B cell (primary cell): ENCODE data around the gene ELAVL4. TPM values are rescaled to one million over a fixed set of nuclear protein-coding genes. Genes with fewer than 3 reads are reported as not detected.

ENCODE experiments used
- ATAC-seq: fragments of 200-7000 bp; cut with Tn5 transposase; one replicate; pipeline ENCODE4 v1.10.0; 2021; ENCODE audit warnings: low read depth, mild to moderate bottlenecking, moderate number of reproducible peaks, moderate library complexity
- CTCF ChIA-PET: fragments of 350-600 bp; sonication (Branson Sonifier 250); formaldehyde crosslinking; loops from one replicate; lab custom pipeline; 2021; ENCODE audit warnings: antibody characterized with exemption, inconsistent platforms; lab: Charles Lee
- POLR2A ChIA-PET: fragments of 350-600 bp; sonication (Branson Sonifier 250); formaldehyde crosslinking; loops from one replicate; lab custom pipeline; 2021; ENCODE audit warnings: antibody characterized with exemption; lab: Charles Lee
- DNase-seq: peaks from one replicate; pipeline ENCODE4 v3.0.0; 2013
- H2AFZ ChIP-seq: 2 replicates; pipeline ENCODE4 v1.6.1; 2012; ENCODE audit warnings: mild to moderate bottlenecking, low read depth, low read length; ENCODE audit not compliant: insufficient read depth, poor library complexity, severe bottlenecking
- H3K27ac ChIP-seq, 2 donors: 1 replicate in 1 of 2; 2 replicates in 1 of 2; pipeline ENCODE4 v1.5.1; 2012 to 2013; ENCODE audit warnings: low read length in 2 of 2, mild to moderate bottlenecking in 2 of 2, moderate library complexity in 1 of 2
- H3K27me3 ChIP-seq, 4 experiments: fragments of 200-600 bp in 1 of 4; sonication (generic) in 1 of 4; replicated peaks in 1 of 4; 1 replicate in 2 of 4; 2 replicates in 2 of 4; pipeline versions ENCODE4 v1.6.1 to v1.7.0; 2013 to 2016; ENCODE audit warnings: low read length in 3 of 4, mild to moderate bottlenecking in 2 of 4, mixed read lengths in 1 of 4, moderate library complexity in 1 of 4; ENCODE audit not compliant: insufficient read depth in 4 of 4, control insufficient read depth in 3 of 4; ENCODE audit errors: control extremely low read depth in 1 of 4
- H3K36me3 ChIP-seq, 2 experiments: replicated peaks in 1 of 2; 1 replicate in 1 of 2; 2 replicates in 1 of 2; pipeline versions ENCODE4 v1.6.1 to v1.7.1; 2013; ENCODE audit warnings: low read length in 1 of 2; ENCODE audit not compliant: insufficient read depth in 2 of 2, control insufficient read depth in 1 of 2; ENCODE audit errors: control extremely low read depth in 1 of 2, extremely low read depth in 1 of 2
- H3K4me1 ChIP-seq, 2 donors: fragments of 200-600 bp in 1 of 2; sonication (generic) in 1 of 2; 1 replicate in 1 of 2; 2 replicates in 1 of 2; pipeline versions ENCODE4 v1.5.1 to v1.6.1; 2013 to 2017; ENCODE audit warnings: low read length in 2 of 2; ENCODE audit not compliant: control insufficient read depth in 2 of 2, insufficient read depth in 2 of 2
- H3K4me2 ChIP-seq: replicated peaks from 2 replicates; pipeline ENCODE3; 2012; ENCODE audit warnings: mild to moderate bottlenecking, low read depth, low read length; ENCODE audit not compliant: poor library complexity, severe bottlenecking
- H3K4me3 ChIP-seq, 5 experiments: fragments of 200-600 bp in 1 of 5; sonication (generic) in 1 of 5; 1 replicate in 3 of 5; 2 replicates in 2 of 5; pipeline versions ENCODE4 v1.5.1 to v1.7.0; 2011 to 2016; ENCODE audit warnings: low read length in 4 of 5, mild to moderate bottlenecking in 4 of 5, low read depth in 2 of 5, control low read depth in 1 of 5, moderate library complexity in 1 of 5; ENCODE audit not compliant: insufficient read depth in 1 of 5; ENCODE audit errors: control extremely low read depth in 1 of 5, extremely low read depth in 1 of 5
- H3K79me2 ChIP-seq: fragments of 200-600 bp; sonication (generic); one replicate; pipeline ENCODE4 v1.6.0; 2016; ENCODE audit warnings: low read length; ENCODE audit not compliant: control insufficient read depth, insufficient read depth
- H3K9ac ChIP-seq: fragments of 200-600 bp; sonication (generic); 2 replicates; pipeline ENCODE4 v1.6.1; 2017; ENCODE audit warnings: mild to moderate bottlenecking, low read length, moderate library complexity
- H3K9me3 ChIP-seq, 3 donors: one replicate each; pipeline versions ENCODE4 v1.6.1 to v1.7.1; 2013; ENCODE audit warnings: low read length in 2 of 3; ENCODE audit not compliant: control insufficient read depth in 2 of 3, insufficient read depth in 1 of 3; ENCODE audit errors: control extremely low read depth in 1 of 3
- H4K20me1 ChIP-seq: 2 replicates; pipeline ENCODE4 v1.6.0; 2012; ENCODE audit warnings: mild to moderate bottlenecking, low read length; ENCODE audit not compliant: insufficient read depth, control insufficient read depth, poor library complexity, severe bottlenecking
- H3K27ac Mint-ChIP-seq: one replicate; pipeline ENCODE4 v1.8.0; 2021; ENCODE audit warnings: mixed read lengths
- H3K27me3 Mint-ChIP-seq: one replicate; pipeline ENCODE4 v1.8.0; 2021; ENCODE audit warnings: mixed read lengths
- H3K4me1 Mint-ChIP-seq: one replicate; pipeline ENCODE4 v1.8.0; 2021; ENCODE audit warnings: mixed read lengths
- H3K4me3 Mint-ChIP-seq: one replicate; pipeline ENCODE4 v1.8.0; 2021; ENCODE audit warnings: mixed read lengths
- H3K9me3 Mint-ChIP-seq: one replicate; pipeline ENCODE4 v1.8.0; 2022; ENCODE audit warnings: mixed read lengths; ENCODE audit not compliant: insufficient read depth
- CTCF ChIP-seq: fragments of 200-600 bp; IDR thresholded peaks from one replicate; pipeline ENCODE4 v1.8.0; 2022; ENCODE audit warnings: antibody characterized with exemption, mild to moderate bottlenecking
- EZH2 ChIP-seq: IDR thresholded peaks from 2 replicates; pipeline ENCODE4 v1.6.1; 2012; ENCODE audit warnings: borderline replicate concordance, low read depth, mild to moderate bottlenecking, moderate library complexity, low read length; ENCODE audit not compliant: insufficient read depth, poor library complexity, severe bottlenecking
- WGBS: methylation state at CpG from one replicate; pipeline ENCODE4 v1.1.5; 2013; ENCODE audit warnings: missing lambda C conversion rate; ENCODE audit not compliant: insufficient coverage; 5-methylcytosine and 5-hydroxymethylcytosine counted together
- intact Hi-C: fragments of 100-400 bp; cut with micrococcal nuclease; formaldehyde crosslinking; loops from one replicate; pipeline ENCODE4 v1.10.0; 2022
- polyA plus RNA-seq: library from polyadenylated mRNA; depleted of rRNA; stranded (reverse); fragments of >200 nt; gene quantifications from 2 replicates; pipeline ENCODE4 v1.2.3, GENCODE V29; 2012
- total RNA-seq, 2 donors: library from RNA; stranded (reverse); fragments of 120-200 nt in 1 of 2; gene quantifications; 1 replicate in 1 of 2; 2 replicates in 1 of 2; pipeline versions ENCODE4 v1.2.3 to v1.2.4, GENCODE V29; 2013 to 2022

The ELAVL4 gene
- total and polyA plus RNA-seq, 2 donors (not counting 1 experiment from before 2014, with no cell fraction given) = not detected

- ATAC-seq = no peak
- no peaks in the 10 kb centered on the region for H3K4me1 Mint-ChIP-seq
- TF ChIP-seq CTCF (no peak), EZH2 (no peak)
Observed at GRCh38 chr1:50140182-50140447, 31.4 kb downstream of the ELAVL4 start.

GRCh38 chr1:50147191-50147850 is 38.6 kb downstream of the ELAVL4 start:
- H3K27me3 Mint-ChIP-seq = peaks cover 4% of the 10 kb centered on the region
- Histone ChIP-seq H4K20me1 (no peaks in the 10 kb centered on the region), H3K4me3 (no peak overlapping the region), H3K27ac (no peak overlapping the region), H3K36me3 (no peaks in the 10 kb centered on the region), H3K9me3 (no peaks in the 10 kb centered on the region), H3K27me3 (no peaks in the 10 kb centered on the region), H3K79me2 (no peaks in the 10 kb centered on the region), H2AFZ (no peak overlapping the region), H3K9ac (no peak overlapping the region), H3K4me2 (no peak overlapping the region), H3K4me1 (no peaks in the 10 kb centered on the region)
- H3K4me1 Mint-ChIP-seq = no peaks in the 10 kb centered on the region
- no peak for TF ChIP-seq EZH2
- TF ChIP-seq CTCF = no peak
- no peak for DNase-seq
- no peak for ATAC-seq
- ChIA-PET CTCF (no interaction called here), POLR2A (no interaction called here)
- WGBS = 100% methylated on average over 2 of the region's 4 CpGs
- no peak overlapping the region for H3K27ac Mint-ChIP-seq
- intact Hi-C loops = no loop called here
- no peak overlapping the region for H3K4me3 Mint-ChIP-seq
- H3K9me3 Mint-ChIP-seq = no peaks in the 10 kb centered on the region

More at GRCh38 chr1:50140182-50140447, 31.4 kb downstream of the ELAVL4 start:
- Histone ChIP-seq H4K20me1 (no peaks in the 10 kb centered on the region), H3K4me3 (no peak overlapping the region), H3K36me3 (no peaks in the 10 kb centered on the region), H3K9me3 (no peaks in the 10 kb centered on the region), H3K4me1 (no peaks in the 10 kb centered on the region), H3K9ac (no peak overlapping the region), H3K4me2 (no peak overlapping the region), H3K27ac (no peak overlapping the region), H2AFZ (no peak overlapping the region), H3K27me3 (peaks cover 0 to 3% (median 0%) of the 10 kb centered on the region in 4 experiments), H3K79me2 (no peaks in the 10 kb centered on the region)
- no peak overlapping the region for H3K27ac Mint-ChIP-seq
- no CpG with 5 or more reads among the region's 1 CpG for WGBS
- intact Hi-C loops = no loop called here
- H3K9me3 Mint-ChIP-seq = no peaks in the 10 kb centered on the region
- H3K27me3 Mint-ChIP-seq = peaks cover 12% of the 10 kb centered on the region
- DNase-seq = no peak
- H3K4me3 Mint-ChIP-seq = no peak overlapping the region
- CTCF ChIA-PET = no interaction called here
- POLR2A ChIA-PET = no interaction called here
